Nucleus accumbens (tissue), 56 donors: ENCODE results near the gene CD68.

Source experiments
- DNase-seq, 56 donors: peaks; one replicate each; lab custom pipeline; 2025; lab: John Stamatoyannopoulos, UW

Gene CD68

GRCh38 chr17:7558544-7559319, 20.7 kb upstream of the CD68 start, which contains the start of gene TNFSF13:
TSS of gene TNFSF13 (plus strand) at chr17:7558750. CDS start at chr17:7559040, 290 bp downstream.
- peak in 20 of 56 donors; percentile 37 to 78 (median 60) for DNase-seq

- DNase-seq: peak in 9 of 56 donors; percentile 22 to 49 (median 30)
Measured at GRCh38 chr17:7559320-7560171, 19.9 kb upstream of the CD68 start.

- DNase-seq: peak in 8 of 56 donors; percentile 6 to 53 (median 29)
Measured at GRCh38 chr17:7560172-7561027, 19.0 kb upstream of the CD68 start.

GRCh38 chr17:7561028-7561575, 18.3 kb upstream of the CD68 start:
- DNase-seq: peak in 50 of 56 donors; percentile 53 to 91 (median 74)

GRCh38 chr17:7561589-7562207, 17.7 kb upstream of the CD68 start, which contains the start of gene SENP3:
TSS of gene SENP3 (plus strand) at chr17:7561919. CDS start at chr17:7563077, 1,158 bp downstream.
- DNase-seq: peak in 54 of 56 donors; percentile 43 to 91 (median 82)

- peak in 1 of 56 donors; percentile 61 for DNase-seq
Measured at GRCh38 chr17:7562208-7562605, 17.2 kb upstream of the CD68 start.

GRCh38 chr17:7563115-7563869, 16.1 kb upstream of the CD68 start:
- DNase-seq: no peak

- no peak for DNase-seq
Measured at GRCh38 chr17:7569571-7569970, 9.9 kb upstream of the CD68 start.

GRCh38 chr17:7570351-7570750, 9.1 kb upstream of the CD68 start:
- no peak for DNase-seq

- DNase-seq: no peak
Measured at GRCh38 chr17:7572338-7572587, 7.2 kb upstream of the CD68 start.

GRCh38 chr17:7572588-7573323, 6.7 kb upstream of the CD68 start:
- DNase-seq: peak; percentile 92 to 100 (median 99)

- DNase-seq: peak in 54 of 56 donors; percentile 56 to 93 (median 84)
Measured at GRCh38 chr17:7573324-7574080, 5.9 kb upstream of the CD68 start.

- DNase-seq: no peak
Measured at GRCh38 chr17:7574176-7574953, 5.1 kb upstream of the CD68 start.

- no peak for DNase-seq
Measured at GRCh38 chr17:7575481-7575883, 4.0 kb upstream of the CD68 start.

- no peak for DNase-seq
Measured at GRCh38 chr17:7575959-7576358, 3.5 kb upstream of the CD68 start.

- DNase-seq: no peak
Measured at GRCh38 chr17:7576432-7576937, 3.0 kb upstream of the CD68 start.
